GM06990 (cell line): ENCODE results near the gene RPL13.

ENCODE experiments used
- DNase-seq: peaks from one replicate; pipeline ENCODE4 v3.0.0-alpha.2; 2011; ENCODE audit not compliant: insufficient read length; ENCODE audit errors: extremely low read depth
- H3K27me3 ChIP-seq: replicated peaks from 2 replicates; pipeline ENCODE4 v1.6.0; 2011; ENCODE audit warnings: low read length; ENCODE audit not compliant: control insufficient read depth, insufficient read depth
- H3K36me3 ChIP-seq: 2 replicates; pipeline ENCODE4 v1.5.1; 2011; ENCODE audit warnings: low read length; ENCODE audit not compliant: control insufficient read depth, insufficient read depth
- H3K4me3 ChIP-seq: replicated peaks from 2 replicates; pipeline ENCODE4 v1.5.1; 2011; ENCODE audit warnings: low read depth, mild to moderate bottlenecking, control low read depth, low read length
- TF ChIP-seq, protein P1 (sequence below): IDR thresholded peaks from 2 replicates; pipeline ENCODE4 v1.5.1; 2011; ENCODE audit warnings: low read length, control low read depth, mild to moderate bottlenecking, inconsistent platforms; ENCODE audit not compliant: insufficient read depth, poor library complexity, severe bottlenecking

RPL13 gene

DNA sequence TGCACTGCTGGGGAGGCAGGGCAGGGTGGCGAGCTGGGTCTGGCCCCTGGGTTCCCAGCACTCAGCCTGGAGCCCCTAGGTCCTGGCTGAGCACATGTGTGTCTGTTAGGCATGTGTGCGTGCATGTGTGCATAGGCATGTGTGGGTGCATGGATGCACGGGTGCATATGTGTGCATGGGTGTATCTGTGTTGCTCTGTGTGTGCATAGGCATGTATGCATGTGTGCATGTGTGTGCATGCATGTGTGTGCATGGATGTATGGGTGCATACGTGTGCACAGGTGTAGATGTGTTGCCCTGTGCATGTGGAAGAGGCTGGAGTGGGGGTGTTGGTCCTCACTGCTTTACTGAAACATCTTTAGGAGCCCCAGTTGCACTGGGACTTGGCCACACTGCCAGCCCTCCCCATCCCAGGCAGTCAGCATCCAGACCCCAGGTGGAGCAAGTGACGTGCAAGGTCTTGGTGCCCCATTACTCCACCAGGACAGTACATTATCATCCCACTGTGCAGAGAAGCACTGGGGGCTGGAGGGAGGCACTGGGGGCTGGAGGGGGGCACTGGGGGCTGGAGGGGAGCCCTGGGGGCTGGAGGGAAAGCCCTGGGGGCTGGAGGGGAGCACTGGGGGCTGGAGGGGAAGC, 42.6 kb downstream of the RPL13 start:
- Histone ChIP-seq H3K4me3 (no peak overlapping the region), H3K36me3 (no peaks in the 10 kb centered on the region), H3K27me3 (no peaks in the 10 kb centered on the region)
- TF ChIP-seq, protein P1, sequence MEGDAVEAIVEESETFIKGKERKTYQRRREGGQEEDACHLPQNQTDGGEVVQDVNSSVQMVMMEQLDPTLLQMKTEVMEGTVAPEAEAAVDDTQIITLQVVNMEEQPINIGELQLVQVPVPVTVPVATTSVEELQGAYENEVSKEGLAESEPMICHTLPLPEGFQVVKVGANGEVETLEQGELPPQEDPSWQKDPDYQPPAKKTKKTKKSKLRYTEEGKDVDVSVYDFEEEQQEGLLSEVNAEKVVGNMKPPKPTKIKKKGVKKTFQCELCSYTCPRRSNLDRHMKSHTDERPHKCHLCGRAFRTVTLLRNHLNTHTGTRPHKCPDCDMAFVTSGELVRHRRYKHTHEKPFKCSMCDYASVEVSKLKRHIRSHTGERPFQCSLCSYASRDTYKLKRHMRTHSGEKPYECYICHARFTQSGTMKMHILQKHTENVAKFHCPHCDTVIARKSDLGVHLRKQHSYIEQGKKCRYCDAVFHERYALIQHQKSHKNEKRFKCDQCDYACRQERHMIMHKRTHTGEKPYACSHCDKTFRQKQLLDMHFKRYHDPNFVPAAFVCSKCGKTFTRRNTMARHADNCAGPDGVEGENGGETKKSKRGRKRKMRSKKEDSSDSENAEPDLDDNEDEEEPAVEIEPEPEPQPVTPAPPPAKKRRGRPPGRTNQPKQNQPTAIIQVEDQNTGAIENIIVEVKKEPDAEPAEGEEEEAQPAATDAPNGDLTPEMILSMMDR = no peak
- no peak for DNase-seq

DNA sequence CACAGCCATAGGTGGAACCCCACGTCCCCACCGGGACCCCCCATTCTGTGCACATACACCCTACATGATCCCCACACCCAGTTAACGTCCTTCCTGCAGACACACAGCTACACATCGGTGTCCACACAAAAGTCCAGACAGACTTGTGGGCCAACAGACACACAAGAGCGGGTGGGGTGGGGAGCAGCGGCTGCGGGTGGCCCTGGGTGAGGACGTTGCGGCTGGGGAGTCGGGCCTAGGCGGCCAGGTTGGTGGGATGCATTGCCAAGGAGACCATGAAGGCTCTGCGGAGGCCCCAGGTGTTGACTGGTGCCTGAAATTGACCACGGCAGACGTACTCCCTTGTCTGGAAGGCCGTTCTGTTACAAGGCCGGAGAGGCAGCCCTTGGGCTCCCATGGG, 44.3 kb downstream of the RPL13 start:
- Histone ChIP-seq H3K36me3 (no peaks in the 10 kb centered on the region), H3K4me3 (no peak overlapping the region), H3K27me3 (no peaks in the 10 kb centered on the region)
- TF ChIP-seq, protein P1 = no peak
- no peak for DNase-seq

DNA sequence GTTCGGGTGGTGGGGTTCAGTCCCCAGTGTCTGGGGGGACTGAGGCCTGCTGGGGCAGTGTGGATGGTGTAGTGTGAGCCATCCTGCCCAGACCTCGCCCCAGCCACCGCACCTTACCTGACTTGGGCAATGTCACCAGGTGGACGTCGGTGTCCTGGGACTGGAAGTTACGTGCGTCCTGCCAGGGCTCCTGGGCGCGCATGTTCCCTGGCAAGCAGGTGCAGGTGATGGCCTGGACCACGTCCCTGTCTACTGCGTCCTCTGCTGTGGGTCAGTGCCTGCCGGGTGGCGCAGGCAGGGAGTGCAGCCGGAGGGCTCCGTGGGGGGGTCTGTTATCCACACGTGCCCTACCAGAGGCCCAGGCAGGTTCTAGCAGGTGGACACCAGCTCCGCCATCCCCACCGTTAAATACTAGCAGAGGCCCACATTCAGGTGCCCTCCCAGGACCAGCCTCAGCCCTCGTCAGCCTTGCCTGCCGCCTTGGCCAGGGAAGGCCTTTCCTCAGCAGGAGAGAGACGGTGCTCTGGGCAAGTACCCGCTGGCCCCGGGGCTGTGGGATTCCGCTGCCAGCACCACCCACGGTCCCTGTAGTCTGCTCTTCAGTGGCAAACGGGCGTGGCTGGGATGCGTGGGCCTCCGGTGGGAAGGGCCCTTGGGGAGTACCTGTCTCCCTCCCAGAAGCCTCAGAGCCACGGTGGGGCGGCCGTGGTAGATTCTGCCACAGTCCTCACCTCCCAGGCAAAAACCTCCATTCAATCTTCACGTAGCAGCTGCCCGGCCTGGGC, 44.9 kb downstream of the RPL13 start:
- Histone ChIP-seq H3K27me3 (no peaks in the 10 kb centered on the region), H3K36me3 (no peaks in the 10 kb centered on the region), H3K4me3 (no peak overlapping the region)
- TF ChIP-seq, protein P1 = no peak
- DNase-seq = no peak

DNA sequence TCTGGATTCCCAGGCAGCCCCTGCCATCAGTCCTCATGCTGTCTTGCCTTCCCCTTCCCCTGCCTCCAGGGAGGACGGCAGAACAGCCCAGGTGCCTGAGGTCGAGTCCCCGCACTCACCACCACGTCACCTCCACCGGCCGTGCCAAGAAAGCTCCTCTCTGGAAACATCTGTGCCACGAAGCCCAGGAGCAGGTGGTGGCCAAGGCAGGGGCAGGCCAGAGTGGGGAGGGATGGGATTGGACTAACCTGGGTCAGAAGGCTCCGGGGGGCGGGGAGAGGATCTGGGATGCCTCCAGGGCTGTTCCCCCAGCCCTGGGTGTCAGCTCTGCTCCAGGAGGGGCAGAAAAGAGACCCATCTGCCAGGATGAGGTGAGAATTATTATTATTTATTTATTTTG, 45.5 kb downstream of the RPL13 start:
- DNase-seq = no peak
- no peaks in the 10 kb centered on the region for H3K27me3 ChIP-seq

DNA sequence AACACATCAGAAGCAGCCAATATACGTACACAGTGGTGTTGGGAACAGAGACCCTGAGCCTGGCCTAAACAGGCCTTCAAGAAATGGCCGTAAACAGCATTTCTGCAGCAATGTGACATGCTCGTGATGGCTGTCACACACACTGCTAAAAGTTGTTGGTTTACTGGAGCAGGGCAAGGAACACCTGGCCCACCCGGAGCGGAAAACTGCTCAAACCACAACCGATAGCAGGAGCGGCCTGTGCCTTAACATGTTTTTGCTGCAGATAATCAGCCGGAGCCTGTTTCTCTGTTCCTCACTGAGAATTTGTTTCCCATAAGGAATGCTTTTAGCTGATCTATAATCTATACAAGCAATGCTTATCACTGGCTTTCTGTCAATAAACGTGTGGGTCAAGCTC, 47.0 kb downstream of the RPL13 start:
- DNase-seq = no peak
- H3K4me3 ChIP-seq = no peak overlapping the region
- no peaks in the 10 kb centered on the region for H3K36me3 ChIP-seq
- TF ChIP-seq, protein P1 = no peak
- no peaks in the 10 kb centered on the region for H3K27me3 ChIP-seq

More for the DNA sequence above, 45.5 kb downstream of the RPL13 start:
- Histone ChIP-seq H3K4me3 (no peak overlapping the region), H3K36me3 (no peaks in the 10 kb centered on the region)
- TF ChIP-seq, protein P1 = no peak
